GM21526 (cell line): ENCODE results near the gene RNU1-4.
"Not testable (repeated sequence)": the region's sequence is repeated elsewhere in the genome, so short reads cannot be mapped to it uniquely, and the experiment has no call there.

Source experiments
- ATAC-seq: cut with Tn5 transposase; IDR thresholded peaks from one replicate; pipeline ENCODE4 v1.9.1; 2021; ENCODE audit warnings: moderate library complexity; ENCODE audit not compliant: unreplicated experiment, low FRiP score

Gene RNU1-4

DNA sequence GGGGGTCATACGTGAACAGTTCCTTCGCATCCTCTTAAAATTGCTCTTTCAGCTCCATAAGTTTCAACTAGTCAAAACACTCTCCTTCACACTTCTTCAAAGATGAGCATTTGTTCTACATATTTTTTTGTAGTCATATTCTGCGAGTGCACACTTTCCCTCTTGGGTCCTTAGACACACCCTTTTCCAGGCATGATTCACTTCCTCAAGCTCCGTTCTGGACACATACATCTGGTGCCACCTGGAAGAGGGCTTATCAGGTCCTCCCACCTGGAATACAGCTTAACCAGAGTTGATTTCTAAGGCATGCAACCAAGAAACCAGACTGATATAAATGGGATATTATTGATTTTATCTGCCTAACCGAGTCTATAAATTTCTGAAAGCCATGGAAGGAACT is 47.4 kb downstream of the RNU1-4 start:
- ATAC-seq = not testable (repeated sequence)
